ENCODE results near the gene POU2AF2.
"Not testable (repeated sequence)": the region's sequence is repeated elsewhere in the genome, so short reads cannot be mapped to it uniquely, and the experiment has no call there.

Gene POU2AF2

GRCh38 chr11:111245425-111245824 lies at the start of gene POU2AF2:
Gene POU2AF2, plus strand, starts transcription at chr11:111245725. Its CDS starts 129 bp downstream, at chr11:111245854.
- DNase-seq, result no peak

GRCh38 chr11:111200010-111200534 lies 45.5 kb upstream of the POU2AF2 start:
- no peak for DNase-seq

GRCh38 chr11:111204211-111204610 lies 41.3 kb upstream of the POU2AF2 start:
- DNase-seq, result no peak

GRCh38 chr11:111205632-111206385 lies 39.7 kb upstream of the POU2AF2 start:
- DNase-seq, result no peak

GRCh38 chr11:111206472-111206871 lies 39.1 kb upstream of the POU2AF2 start:
- no peak for DNase-seq

- no peak for DNase-seq
Measured at GRCh38 chr11:111207213-111207612, 38.3 kb upstream of the POU2AF2 start.

GRCh38 chr11:111209543-111210355 lies 35.8 kb upstream of the POU2AF2 start:
- DNase-seq, result no peak

GRCh38 chr11:111213256-111213655 lies 32.3 kb upstream of the POU2AF2 start:
- no peak for DNase-seq

- DNase-seq, result no peak
Measured at GRCh38 chr11:111220721-111221120, 24.8 kb upstream of the POU2AF2 start.

GRCh38 chr11:111221208-111221607 lies 24.3 kb upstream of the POU2AF2 start:
- no peak for DNase-seq

- not testable (repeated sequence) for DNase-seq
Measured at GRCh38 chr11:111221936-111222335, 23.6 kb upstream of the POU2AF2 start.

GRCh38 chr11:111222821-111223455 lies 22.6 kb upstream of the POU2AF2 start:
- not testable (repeated sequence) for DNase-seq

GRCh38 chr11:111225881-111226280 lies 19.6 kb upstream of the POU2AF2 start:
- no peak for DNase-seq

GRCh38 chr11:111229604-111230003 lies 15.9 kb upstream of the POU2AF2 start:
- DNase-seq, result no peak

- DNase-seq, result no peak
Measured at GRCh38 chr11:111230122-111230465, 15.4 kb upstream of the POU2AF2 start.

- no peak for DNase-seq
Measured at GRCh38 chr11:111231836-111232235, 13.7 kb upstream of the POU2AF2 start.

- no peak for DNase-seq
Measured at GRCh38 chr11:111236383-111236782, 9.1 kb upstream of the POU2AF2 start.

- no peak for DNase-seq
Measured at GRCh38 chr11:111237926-111238325, 7.6 kb upstream of the POU2AF2 start.

- no peak for DNase-seq
Measured at GRCh38 chr11:111246956-111247355, 1.4 kb downstream of the POU2AF2 start.

GRCh38 chr11:111250936-111251335 lies 5.4 kb downstream of the POU2AF2 start:
- no peak for DNase-seq

GRCh38 chr11:111253131-111253530 lies 7.6 kb downstream of the POU2AF2 start:
- no peak for DNase-seq

GRCh38 chr11:111253630-111254029 lies 8.1 kb downstream of the POU2AF2 start:
- DNase-seq, result no peak

- no peak for DNase-seq
Measured at GRCh38 chr11:111258046-111258445, 12.5 kb downstream of the POU2AF2 start.

- DNase-seq, result no peak
Measured at GRCh38 chr11:111259896-111260295, 14.4 kb downstream of the POU2AF2 start.

Measured in hematopoietic multipotent progenitor cell treated with erythropoietin and hydrocortisone succinate and interleukin-3 and kit ligand, for 8 days (in vitro differentiated cells).